Hepatic stellate cell (primary cell): Measurements from ENCODE around the gene EPHB3.

Experiments
- DNase-seq: peaks from one replicate; pipeline ENCODE4 v3.0.0; 2011; ENCODE audit warnings: low spot score

The EPHB3 gene

DNA sequence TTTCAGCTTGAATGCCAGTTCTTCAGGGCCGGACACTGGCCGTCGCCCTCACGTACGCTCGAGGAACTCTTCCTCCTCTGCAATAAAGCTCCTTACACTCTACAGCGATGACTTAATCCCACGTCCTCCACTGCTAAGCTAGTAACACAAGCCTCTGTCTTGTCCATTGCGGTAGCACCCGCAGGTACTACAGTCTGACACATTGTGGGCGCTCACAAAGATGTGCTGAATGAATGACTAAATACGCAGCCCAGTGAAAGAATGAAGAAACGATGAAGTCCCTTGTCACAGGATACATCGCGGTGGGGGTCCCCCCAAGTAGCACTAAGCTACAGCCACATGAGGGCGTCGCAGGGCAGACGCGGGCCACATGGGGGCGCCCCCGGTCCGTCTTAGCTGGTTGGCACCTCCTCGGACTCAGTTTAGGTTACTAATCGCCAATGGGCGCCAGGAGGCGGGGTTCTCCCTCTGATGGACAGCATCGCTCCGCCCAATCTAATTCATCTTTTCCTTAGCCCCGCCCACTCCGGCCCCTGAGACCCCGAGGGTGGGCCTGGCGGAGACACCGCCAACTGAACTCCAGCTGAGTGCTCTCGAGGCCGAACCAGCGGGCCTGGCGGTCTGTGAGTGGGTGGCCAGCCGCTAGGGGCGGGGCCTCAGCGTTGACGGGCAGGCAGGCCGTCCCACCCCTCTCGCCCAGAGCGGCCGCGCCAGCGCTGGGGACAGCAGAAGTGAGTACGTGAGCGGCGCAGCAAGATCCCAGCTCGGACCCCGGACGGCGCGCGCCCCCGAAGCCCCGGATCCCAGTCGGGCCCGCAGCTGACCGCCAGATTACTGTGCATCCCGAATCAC is at the start of gene EPHB3:
TSS of gene EPHB3 (plus strand) at position 725 of the 852 bp plus-strand sequence. CDS start 451 bp downstream, outside the sequence.
- DNase-seq = peak; percentile 100

DNA sequence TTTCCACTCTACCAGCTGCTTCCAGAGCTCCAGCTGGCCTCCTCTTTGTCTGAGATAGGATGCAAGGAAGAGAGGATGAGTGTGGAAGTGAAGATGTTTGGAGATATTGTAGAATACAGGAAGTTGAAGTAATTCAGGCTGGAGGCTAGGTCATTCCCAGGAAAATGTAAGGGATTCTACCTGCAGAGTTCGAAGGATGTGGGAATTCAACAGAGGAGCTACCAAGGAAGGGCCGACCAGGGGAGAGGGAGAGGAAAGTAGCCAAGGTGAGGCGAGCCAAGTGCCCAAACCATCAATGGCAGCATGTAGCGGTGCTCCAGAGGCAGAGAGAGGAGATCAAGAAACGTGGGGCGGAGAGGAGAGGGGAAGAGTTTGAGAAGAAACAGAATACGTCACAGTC is 49.0 kb upstream of the EPHB3 start:
- no peak for DNase-seq

DNA sequence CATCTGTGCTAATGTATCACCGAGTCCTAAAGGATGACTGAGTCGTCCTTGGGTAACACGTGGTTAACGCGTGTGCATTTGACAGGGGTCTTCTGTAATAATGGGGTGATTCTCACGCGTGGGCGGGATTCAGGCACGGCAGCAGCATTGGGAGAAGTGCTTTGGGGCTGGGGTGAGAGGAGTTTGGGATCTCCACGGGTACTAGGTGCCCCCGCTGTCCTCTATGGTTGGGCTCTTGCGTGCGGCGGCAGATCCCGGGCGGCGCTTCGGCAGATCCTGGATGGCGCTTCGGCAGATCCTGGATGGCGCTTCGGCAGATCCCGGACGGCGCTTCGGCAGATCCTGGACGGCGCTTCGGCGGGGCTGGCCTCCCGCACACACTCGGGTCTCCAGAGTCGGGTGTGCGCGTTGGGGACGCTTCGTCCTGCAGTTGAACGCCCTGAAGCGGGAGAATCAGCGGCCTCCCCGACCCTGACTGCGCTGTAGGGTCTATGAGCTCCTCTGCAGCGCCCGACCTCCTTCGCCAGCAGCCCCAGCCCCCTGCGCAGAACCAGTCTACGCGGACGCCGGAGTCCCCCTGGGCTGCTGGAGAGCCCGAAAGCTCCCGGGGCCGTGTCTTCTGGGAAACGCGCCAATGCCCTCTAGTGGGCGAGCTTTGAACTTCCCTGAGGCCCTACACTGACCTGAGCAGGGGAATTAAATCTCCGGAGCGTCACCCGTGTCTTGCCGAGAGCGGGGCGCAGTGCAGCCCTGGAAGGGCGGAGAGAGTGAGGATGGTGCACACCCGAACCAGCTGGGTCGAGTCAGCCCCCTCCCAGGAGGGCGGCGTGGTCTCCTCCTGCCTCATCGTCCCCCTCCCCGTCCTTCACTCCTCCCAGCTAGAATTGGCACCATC is 48.1 kb upstream of the EPHB3 start:
- DNase-seq = peak; percentile 93

DNA sequence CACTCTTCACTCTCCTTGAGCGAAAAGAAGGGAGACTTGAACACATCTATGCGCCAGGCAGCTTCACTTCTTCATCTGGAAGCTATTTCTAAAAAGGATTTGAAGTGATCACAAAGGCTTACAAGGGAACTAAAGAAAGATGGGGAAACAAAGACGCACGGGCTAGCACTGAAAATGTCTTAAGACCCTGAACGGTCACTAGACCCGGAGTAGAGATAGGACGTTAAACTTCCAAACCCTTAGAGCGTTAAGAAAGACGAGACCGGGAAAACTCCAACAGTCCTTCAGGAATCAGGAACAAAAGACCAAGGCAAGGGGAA is 47.5 kb upstream of the EPHB3 start:
- no peak for DNase-seq

DNA sequence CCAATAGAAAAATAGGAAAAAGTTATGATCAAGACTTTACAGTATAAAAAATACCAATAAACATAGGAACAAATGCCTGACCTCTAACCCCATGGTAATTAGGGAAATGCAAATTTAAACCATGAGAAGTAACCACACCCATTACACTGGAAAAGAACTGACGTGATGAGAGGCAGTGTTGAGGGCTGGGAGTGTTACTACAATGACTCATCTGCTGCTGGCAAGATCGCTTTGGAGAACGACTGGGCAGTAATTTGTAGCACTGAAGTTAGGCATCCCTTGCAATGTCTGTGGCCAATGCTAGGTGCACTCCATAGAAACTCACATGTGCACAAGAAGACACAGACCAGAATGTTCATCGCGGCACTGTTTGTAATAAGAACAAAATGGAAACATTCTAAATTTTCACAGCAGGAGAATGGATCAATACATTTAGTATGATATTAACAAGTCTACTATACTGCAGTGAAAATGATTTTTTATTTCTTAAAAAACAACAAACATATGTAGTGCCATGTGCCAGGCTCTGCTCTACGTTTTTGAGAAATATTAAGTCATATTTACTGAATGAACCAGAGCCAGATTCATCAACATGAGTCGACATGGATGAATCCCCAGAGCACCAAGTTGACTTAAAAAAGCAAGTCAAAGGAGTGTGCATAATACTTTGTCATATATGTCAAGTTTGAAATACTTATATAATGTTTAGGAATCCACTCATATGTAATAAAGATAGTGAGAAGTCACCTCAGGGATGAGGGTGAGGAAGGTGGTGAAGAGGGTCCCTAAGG is 37.6 kb upstream of the EPHB3 start:
- peak; percentile 66 for DNase-seq

DNA sequence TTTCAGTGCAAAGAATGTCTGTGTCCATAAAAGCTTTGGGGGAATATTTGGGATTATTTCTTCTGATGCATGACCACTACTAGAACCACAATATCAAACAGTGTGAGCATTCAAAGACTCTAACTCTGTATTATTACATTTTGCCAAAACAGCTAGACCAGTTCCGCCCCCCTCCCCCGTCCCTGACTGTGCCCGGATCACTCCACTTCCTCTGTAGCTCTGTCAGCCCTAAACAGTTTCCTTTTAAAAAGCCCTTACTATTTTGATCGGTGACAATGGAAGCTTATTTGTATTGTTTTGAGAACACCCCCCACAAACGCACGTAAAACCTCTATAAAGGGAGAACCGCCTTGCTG is 36.6 kb upstream of the EPHB3 start:
- DNase-seq = no peak

DNA sequence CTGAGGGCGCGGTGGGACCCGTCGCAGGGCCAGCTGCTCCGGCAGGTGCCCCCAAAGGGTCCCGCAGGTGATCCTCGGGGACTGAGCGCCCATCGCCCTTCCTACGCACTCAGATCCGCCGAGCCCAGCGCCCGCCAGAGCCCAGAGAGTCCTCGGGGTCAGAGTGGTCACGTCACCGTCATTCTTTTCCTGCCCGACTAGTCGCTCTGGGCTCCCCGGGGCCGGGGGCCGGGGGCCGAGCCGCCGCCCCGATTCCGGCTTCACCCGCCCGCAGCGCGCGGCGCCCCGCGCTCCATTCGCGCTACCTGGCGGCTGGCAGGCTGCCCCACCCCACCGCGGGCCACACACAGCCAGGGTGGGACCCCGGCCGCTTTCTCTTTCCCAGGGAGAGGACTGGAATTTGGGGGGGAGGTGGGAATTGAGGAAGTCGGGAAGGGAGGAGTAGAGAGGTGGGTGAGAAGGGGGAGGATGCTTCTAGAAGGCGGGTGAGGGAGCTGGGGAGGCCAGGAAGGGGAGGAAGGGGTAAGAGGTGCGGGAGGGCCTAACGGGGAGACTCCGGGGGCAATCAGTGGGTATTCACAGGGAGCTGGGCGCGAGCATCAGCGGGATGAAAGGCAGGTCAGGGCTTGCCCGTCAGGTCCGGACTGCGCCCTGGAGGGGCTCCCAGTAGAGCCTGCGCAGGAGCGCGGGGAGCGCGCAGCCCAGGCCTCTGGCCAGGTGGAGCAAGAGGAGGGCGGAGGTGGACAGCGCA is 36.1 kb upstream of the EPHB3 start:
- DNase-seq = no peak

DNA sequence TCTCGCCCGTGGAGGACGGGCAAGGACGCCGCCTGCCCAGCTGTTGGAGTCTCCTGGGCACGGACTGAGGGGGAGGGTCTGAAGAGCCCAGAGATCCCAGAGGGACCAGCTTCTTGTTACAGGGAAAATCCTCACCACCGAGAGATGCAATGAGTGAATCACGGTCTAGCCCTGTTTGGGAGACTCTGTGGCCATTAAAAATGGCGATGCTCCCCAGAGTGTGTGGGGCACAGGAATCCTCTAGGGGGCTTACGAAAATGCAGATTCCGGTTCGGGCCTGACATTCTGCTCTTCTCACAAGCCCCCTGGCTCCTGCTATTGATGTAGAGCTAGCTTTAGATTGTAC is 35.5 kb upstream of the EPHB3 start:
- no peak for DNase-seq

DNA sequence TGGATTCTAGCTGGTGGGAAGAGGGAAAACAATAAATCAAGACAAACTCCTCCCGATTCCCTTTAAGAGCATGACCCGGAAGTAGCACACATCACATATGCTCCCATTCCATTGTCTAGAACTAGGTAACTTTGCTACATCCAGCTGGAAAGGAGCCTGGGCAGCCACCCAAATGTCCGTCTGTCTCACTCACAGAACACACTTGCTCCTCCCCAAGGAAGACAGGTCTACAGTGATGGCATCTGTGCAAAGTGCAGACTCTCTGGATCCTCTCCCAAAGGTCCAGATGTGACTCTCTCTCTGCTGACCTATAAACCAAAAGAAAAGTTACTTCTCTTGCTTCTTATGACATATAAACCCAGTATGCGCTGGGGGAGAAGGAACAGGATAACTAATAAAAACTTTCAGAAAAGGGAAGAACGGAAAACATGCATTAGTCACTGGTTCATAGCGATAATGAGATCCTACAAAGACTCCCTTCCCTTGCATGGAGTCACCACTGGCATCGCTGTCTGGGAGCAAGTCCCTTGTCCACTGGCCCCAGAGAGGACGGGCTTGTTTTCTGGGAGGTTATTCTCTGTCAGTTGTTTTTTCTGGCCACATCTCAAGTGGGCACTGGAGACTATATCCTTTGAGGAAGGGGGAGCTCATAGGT is 29.8 kb upstream of the EPHB3 start:
- DNase-seq = no peak

DNA sequence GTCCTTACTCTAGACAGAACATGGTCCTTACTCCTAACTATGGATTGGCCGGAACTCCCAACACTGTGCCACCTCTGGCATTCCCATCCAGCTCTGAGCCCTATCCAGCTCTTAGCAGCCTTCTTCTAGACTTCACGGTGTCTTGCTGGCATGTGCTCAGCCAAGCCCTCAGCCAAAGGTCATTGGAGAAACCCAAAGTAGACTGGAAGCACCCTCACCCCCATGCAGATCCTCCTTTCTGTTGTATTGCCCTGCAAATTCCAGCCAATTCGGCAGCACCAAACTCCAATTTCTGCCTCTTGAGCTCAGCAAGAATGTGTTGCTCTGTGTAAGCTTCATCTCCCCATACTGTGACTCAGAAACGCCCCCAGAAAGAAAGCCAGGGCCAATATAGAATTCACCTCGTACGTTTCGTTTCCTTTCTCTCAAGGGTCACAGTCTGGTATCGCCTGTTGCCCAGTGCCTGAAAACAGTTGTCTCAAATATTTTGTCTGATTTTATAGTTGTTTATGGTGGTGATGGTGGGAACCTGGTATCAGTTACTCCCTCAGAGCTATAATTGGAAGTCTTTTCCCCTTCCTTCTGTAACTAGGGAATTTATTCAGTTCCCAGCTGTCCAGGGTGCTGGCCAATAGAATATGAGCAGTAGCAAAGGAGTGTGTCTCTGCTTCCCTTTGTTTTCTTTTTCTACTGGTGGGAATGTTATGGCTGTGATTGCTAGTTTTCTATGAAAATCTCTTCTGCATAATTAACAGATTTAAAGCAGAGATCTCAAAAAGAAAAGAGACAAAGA is 28.4 kb upstream of the EPHB3 start:
- no peak for DNase-seq

DNA sequence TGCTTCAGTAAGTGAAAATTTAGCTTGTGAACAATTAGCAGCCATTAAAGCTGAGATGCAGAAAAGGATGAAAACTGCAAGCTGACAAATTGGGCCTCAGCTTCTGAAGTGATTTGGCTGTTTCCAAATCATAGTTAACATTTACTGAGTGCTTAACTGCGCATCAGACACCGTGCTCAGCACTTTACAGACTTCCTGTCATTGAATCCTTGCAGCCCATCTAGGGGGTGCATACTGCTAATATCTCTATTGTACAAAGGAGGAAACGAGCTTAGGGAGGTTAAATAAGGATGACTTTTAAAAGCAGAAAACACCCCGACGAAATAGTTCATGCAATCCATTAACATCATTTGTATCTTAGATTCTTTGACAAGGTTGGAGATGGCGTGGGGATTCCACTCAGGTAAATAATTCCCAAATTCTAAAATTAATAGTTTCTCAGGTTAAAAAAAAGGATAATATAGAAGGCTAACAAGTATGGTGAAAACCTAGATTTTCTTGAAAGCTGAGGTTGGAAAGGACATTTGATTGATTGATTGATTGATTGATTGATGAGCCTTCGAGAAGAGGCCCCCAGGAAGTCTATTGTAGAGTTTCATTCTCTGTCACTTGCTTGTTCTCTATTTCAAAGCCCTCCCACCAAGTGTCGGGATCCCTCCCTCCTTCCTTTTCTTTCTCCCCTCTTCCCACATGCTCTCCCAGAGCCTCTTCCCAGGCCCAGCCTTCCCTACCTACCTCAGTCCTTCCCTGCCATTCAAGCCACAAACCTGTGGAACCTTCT is 23.5 kb upstream of the EPHB3 start:
- DNase-seq = no peak

DNA sequence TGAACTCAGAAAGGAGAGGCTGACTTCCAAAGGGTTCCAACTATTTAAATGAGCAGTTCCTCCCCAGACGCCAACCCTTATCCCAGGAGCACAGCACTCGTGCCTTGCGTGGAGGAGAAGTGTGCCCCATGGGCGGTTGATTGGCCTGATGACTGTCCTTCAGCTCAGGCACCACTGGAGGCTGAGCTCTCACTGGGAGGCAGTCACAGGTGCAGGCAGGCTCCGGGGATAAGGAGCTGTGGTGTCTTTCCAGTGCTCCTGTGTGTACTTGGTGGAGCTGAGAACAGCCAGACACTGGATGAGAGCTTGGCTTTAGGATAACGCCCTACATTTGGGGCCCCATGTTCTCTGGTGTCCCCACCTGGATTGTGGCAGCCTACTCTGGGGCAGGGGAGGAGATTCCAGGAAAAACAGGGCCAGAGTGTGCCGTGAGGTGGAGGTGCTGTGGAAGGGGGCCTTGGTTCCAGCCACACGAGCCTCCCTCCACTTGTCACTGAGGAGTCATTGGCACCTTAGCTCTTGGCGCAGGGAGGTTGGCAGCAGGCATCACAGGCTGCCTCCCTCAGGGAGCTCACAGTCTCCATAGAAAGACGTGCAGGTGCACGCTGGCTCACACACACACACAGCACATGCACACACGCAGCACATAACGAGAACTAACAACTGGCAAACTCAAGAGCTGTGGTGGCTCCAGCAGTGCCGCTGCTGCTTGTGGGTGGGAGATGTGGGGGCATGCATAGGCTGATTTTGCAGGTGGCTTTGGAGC is 22.7 kb upstream of the EPHB3 start:
- DNase-seq = no peak

DNA sequence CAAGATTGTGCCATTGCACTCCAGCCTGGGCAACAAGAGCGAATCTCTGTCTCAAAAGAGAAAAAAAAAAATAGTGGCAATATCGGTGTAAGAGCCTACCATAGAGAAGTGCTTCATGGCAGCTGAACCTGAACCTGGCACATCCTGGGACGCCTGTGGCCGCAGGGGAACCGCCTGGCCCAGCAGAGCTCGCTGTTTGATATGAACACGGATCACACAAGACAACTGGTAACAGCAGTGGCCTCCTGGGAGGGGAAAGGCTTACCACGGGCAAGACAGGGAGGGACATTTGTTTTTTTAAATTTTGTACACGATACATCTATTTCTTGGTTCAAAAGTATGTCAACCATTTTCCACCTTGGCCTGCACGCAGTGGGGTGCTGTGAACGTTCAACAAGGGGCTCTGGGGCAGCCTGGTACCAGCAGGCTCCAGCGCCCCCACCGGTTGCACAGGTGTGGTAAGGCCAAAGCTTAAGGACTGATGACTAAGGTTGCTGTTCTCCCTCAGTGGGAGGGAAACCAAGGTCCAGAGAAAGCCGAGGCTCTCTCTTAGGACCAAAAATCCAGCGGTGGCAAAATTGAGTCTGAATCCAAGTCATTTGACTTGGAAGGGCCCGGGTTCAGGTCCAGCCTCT is 21.7 kb upstream of the EPHB3 start:
- no peak for DNase-seq

DNA sequence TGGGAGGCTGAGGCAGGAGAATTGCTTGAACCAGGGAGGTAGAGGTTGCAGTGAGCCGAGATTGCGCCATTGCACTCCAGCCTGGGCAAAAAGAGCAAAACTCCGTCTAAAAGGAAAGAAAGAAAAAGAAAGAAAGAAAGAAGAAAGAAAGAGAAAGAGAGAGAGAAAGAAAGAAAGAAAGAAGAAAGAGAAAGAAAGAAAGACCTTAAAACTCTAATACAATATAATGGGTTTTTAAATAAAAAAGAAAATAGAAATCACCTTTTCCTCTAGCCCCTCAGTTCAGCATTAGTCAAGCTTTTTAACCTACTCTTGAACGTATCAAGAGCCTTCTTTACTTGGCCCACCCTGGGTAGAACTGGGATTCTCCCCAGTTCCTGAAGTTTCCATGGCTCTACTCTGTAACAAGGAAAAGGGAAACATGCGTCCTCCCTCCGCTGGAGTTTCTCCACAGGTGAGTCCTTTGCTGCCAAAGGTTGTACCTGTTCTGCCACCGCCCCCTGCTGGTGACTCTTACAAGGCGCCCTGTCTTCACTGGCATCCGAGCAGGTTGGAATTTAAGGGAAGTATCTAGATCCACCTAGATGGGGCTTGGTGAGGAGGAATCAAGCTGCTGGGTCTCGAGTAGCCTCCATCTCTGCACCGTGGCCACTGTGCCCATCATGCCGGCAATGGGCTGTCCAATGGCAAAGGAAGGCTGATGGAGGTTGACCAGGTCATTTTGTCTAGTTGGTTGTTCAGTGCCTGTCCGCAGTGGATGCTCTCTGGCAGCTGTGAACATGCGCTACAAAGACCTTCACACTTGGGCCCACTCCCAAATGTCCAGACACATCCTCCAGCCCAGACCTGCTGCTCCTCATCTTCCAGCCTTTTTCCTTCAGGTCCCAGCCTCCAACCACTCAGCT is 20.6 kb upstream of the EPHB3 start:
- DNase-seq = no peak

DNA sequence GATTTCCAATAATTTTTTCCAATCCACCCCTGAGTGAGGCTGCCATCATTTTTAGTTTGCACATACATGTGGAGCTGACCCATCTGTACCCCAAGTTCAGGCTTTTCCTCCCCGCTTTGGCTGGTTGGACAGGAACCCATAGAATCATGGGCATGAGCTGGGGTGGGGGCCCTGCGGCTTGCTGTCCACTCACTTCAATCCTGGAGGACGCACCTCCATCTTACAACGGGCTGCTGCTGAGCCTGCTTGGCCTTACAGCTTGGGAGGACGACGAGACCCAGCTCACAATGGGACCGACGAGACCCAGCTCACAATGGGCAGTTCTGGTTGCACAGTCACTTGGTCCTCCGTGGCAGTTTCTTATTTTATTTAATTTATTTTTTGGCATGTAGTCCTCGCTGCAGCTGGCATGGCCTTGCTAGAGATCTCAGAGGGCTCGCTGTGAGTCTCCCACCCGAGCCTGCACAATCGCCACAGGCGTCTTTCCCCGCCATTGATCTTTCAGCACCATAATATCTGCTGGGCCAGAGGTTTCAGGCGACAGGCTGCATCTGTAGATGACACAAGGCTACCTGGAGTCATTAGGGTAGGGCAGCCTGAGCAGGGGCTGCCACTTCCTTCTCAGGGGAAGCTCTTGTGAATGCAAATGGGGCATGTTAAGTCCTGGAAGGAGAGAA is 19.6 kb upstream of the EPHB3 start:
- DNase-seq = no peak

DNA sequence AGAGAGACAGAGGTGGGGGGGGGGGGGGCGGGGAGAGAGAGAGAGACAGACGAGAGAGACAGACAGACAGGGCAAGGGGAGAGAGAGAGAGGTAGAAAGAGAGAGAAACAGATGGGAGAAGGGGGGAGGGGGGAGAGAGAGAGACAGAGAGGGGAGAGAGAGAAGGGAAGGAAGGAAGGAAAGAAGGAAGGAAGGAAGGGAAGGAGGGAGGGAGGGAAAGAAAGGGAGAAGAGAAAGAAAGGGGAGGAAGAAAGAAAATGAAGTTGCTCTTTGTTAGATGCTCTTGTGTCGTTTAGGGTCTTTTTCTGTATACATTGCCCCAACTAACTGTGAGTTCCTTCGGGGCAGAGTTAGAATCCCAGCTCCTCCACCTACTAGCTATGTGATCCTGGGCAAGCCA is 19.0 kb upstream of the EPHB3 start:
- no peak for DNase-seq

DNA sequence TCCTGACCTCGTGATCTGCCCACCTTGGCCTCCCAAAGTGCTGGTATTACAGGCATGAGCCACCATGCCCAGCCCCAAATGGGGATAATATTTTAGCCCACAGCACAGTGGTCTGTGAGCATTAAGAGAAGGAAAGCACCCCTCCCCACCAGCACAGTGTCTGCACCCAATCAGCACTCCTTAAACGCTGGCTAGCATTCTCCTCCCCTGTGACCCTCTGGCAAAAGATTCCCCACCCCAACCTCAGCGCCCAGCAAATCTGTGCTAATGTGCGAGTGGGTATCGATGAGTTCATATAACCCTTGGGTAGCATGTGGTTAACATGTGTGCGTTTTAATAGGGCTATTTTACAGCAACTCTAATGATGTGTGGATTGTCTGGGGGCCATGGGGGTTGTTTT is 18.3 kb upstream of the EPHB3 start:
- no peak for DNase-seq
